Fibroblast of the aortic adventitia (primary cell): Measurements from ENCODE around the gene L3MBTL1. TPM values are rescaled to one million over a fixed set of nuclear protein-coding genes. Genes with fewer than 3 reads are reported as not detected.

Source experiments
- DNase-seq: peaks from one replicate; pipeline ENCODE4 v3.0.0-alpha.2; 2010; ENCODE audit warnings: low read depth
- H3K4me3 ChIP-seq: 2 replicates; pipeline ENCODE4 v1.5.1; 2011; ENCODE audit warnings: low read depth, mild to moderate bottlenecking, control low read depth, low read length, moderate library complexity
- total RNA-seq: library from RNA; depleted of rRNA; stranded (reverse); fragments of >200 nt; gene quantifications from 2 replicates; pipeline ENCODE4 v1.2.3, GENCODE V29; 2012; ENCODE audit warnings: low replicate concordance
- TF ChIP-seq, protein P1 (sequence below): IDR thresholded peaks from 2 replicates; pipeline ENCODE4 v1.5.1; 2011; ENCODE audit warnings: mild to moderate bottlenecking, low read length, control low read depth, inconsistent platforms; ENCODE audit not compliant: insufficient read depth

L3MBTL1 gene
- total RNA-seq, 1 donor, result 8.9 TPM

GRCh38 chr20:43554369-43554768 lies 46.9 kb downstream of the L3MBTL1 start:
- DNase-seq, result peak; percentile 30
- H3K4me3 ChIP-seq, result no peak overlapping the region
- TF ChIP-seq, protein P1, sequence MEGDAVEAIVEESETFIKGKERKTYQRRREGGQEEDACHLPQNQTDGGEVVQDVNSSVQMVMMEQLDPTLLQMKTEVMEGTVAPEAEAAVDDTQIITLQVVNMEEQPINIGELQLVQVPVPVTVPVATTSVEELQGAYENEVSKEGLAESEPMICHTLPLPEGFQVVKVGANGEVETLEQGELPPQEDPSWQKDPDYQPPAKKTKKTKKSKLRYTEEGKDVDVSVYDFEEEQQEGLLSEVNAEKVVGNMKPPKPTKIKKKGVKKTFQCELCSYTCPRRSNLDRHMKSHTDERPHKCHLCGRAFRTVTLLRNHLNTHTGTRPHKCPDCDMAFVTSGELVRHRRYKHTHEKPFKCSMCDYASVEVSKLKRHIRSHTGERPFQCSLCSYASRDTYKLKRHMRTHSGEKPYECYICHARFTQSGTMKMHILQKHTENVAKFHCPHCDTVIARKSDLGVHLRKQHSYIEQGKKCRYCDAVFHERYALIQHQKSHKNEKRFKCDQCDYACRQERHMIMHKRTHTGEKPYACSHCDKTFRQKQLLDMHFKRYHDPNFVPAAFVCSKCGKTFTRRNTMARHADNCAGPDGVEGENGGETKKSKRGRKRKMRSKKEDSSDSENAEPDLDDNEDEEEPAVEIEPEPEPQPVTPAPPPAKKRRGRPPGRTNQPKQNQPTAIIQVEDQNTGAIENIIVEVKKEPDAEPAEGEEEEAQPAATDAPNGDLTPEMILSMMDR, result no peak

DNA sequence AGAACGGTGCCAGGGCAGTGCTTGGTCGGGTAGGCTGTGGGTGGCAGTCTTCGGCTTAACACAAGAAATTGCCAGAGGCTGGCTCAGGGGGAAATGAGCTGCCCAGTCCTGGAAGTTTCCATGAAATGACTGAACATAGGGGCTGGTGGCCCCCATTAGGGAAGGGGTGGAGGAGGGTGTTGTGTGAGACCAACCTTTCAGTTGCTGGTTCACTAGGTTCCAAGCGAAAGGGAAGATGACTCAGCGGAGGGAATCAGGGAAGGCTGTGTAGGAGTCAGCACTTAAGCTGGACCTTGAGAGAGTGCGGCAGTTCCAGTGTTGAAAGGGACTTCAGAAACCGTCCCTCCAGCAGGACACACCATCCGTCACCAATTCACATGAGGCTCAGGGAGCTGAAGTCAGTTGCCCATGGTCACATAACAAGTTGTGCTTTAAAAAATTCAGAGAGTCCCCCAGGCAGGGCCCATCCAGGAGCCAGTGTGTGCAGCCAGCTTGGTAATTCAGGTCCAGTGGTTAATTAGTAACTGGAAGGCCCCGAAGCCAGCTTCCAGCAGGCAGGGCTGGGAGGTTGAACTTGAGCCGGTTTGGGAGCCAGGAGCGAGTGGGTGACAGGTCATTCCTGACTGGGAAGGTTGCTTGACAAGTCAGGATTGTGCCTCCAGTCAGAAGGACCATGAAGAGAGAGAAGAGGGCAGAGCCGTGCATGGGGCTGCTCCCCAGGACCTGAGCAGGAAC lies 51.1 kb downstream of the L3MBTL1 start, which contains the start of gene SGK2:
Gene SGK2 (plus strand): TSS at position 616 of the 735 bp plus-strand sequence. CDS start 7,469 bp downstream, outside the sequence.
- peak; percentile 13 for DNase-seq
- H3K4me3 ChIP-seq, result no peak within 1 kb of the TSS
- TF ChIP-seq, protein P1, result no peak

DNA sequence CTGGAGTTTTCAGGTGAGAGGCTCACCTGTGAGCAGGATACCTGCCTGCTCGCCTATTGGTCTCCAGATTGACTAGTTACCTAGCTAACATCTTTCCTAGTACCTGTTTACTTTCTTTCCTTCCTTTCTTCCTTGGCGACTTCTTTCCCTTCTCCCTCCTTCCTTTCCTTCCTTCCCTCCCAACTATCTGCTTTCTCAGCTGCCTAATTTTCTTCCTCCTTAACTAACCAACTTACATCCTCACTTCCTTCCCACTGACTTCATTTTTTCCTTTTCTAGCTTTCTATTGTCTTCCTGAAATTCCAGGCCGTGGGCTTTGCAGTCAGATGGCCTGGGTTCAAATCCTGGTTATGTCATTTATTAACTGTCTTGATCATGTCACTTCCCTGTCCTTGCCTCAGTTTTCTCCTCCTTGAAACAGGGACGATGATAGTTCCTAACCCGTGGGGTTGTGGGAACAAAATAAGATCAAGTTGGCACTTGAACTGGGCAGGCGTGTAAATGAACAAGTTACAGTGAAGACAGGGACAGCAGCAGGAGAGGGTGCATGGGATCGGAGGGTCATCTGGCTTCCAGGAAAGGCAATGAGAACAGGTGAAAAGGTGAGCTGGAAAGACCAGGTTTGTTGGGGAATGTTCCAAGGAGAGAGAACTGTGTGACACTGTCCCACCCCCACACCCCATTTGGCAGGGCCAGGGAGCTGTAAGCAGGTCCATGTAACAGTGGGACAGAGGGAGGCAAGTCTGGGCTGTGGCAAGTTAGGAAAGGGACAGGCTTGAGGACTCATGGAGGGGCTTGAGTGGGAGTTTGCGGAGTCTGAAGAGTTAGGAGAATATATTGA lies 51.9 kb downstream of the L3MBTL1 start:
- H3K4me3 ChIP-seq, result no peak overlapping the region
- TF ChIP-seq, protein P1, result no peak
- no peak for DNase-seq

GRCh38 chr20:43560974-43561373 lies 53.5 kb downstream of the L3MBTL1 start:
- DNase-seq, result no peak
- H3K4me3 ChIP-seq, result no peak overlapping the region
- TF ChIP-seq, protein P1, result no peak

- H3K4me3 ChIP-seq, result no peak overlapping the region
- TF ChIP-seq, protein P1, result no peak
- DNase-seq, result peak; percentile 12
These were observed 55.9 kb downstream of the L3MBTL1 start for GRCh38 chr20:43563429-43563828.

DNA sequence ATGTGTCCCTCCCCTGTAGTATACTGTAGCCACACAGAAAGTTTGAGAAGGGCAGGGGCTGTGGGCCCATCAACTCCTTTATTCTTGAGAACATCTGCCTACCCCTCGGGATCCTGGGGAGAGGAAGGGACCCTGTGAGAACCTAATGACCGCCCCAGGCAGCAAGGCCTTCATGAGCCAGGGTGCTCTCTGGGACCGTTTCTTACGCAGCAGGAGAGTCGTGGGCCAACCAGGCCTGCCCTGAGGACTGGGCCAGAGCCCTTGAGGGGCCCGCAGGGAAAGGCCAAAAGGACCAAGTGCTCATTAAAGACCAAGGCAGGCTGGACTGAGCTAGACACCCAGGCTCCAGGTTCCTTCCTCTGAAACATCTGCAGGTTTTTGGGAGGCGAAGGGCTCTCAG lies 56.5 kb downstream of the L3MBTL1 start:
- TF ChIP-seq, protein P1, result no peak
- DNase-seq, result no peak

More for the DNA sequence above, 56.5 kb downstream of the L3MBTL1 start:
- no peak overlapping the region for H3K4me3 ChIP-seq
